Mesodermal cell (in vitro differentiated cells): Measurements from ENCODE around the gene UGT1A9.
"Not testable (repeated sequence)": the region's sequence is repeated elsewhere in the genome, so short reads cannot be mapped to it uniquely, and the experiment has no call there.

Experiments used
- H3K27ac ChIP-seq: 2 replicates; pipeline ENCODE4 v1.7.0; 2013; ENCODE audit warnings: mild to moderate bottlenecking, low read depth, low read length, moderate library complexity; ENCODE audit not compliant: severe bottlenecking
- H3K36me3 ChIP-seq: 2 replicates; pipeline ENCODE4 v1.7.1; 2013; ENCODE audit warnings: mild to moderate bottlenecking, low read length, moderate library complexity; ENCODE audit not compliant: control insufficient read depth, insufficient read depth
- H3K4me1 ChIP-seq: one replicate; pipeline ENCODE4 v1.7.1; 2013; ENCODE audit warnings: mild to moderate bottlenecking, low read length; ENCODE audit not compliant: insufficient read depth, control insufficient read depth, poor library complexity, severe bottlenecking
- H3K4me3 ChIP-seq: 2 replicates; pipeline ENCODE4 v1.7.0; 2013; ENCODE audit warnings: low read length, control low read depth, mild to moderate bottlenecking; ENCODE audit not compliant: insufficient read depth, poor library complexity, severe bottlenecking; ENCODE audit errors: extremely low read depth
- H3K9me3 ChIP-seq: 2 replicates; pipeline ENCODE4 v1.7.1; 2013; ENCODE audit warnings: mild to moderate bottlenecking, low read length, moderate library complexity; ENCODE audit not compliant: control insufficient read depth
- WGBS, 2 experiments: methylation state at CpG; one replicate each; pipeline ENCODE4 v1.1.5; 2013; ENCODE audit warnings: missing lambda C conversion rate in 2 of 2; ENCODE audit not compliant: insufficient coverage in 2 of 2; 5-methylcytosine and 5-hydroxymethylcytosine counted together

The UGT1A9 gene

GRCh38 chr2:233711312-233712008 is 39.8 kb downstream of the UGT1A9 start:
- no peak overlapping the region for H3K4me3 ChIP-seq
- H3K4me1 ChIP-seq = peaks cover 7% of the 10 kb centered on the region
- no peaks in the 10 kb centered on the region for H3K36me3 ChIP-seq
- H3K27ac ChIP-seq = no peak overlapping the region
- no peaks in the 10 kb centered on the region for H3K9me3 ChIP-seq
- 62 to 69% methylated on average over 6 to 8 of the region's 11 CpGs for WGBS, 2 experiments

GRCh38 chr2:233712611-233713261 is 41.0 kb downstream of the UGT1A9 start, which contains the start of gene UGT1A5:
TSS of gene UGT1A5 (plus strand) at chr2:233712907. CDS start at chr2:233712992, 85 bp downstream.
- H3K4me1 ChIP-seq = peaks cover 7% of the 10 kb centered on the region
- H3K36me3 ChIP-seq = no peaks in the 10 kb centered on the region
- H3K27ac ChIP-seq = no peak within 1 kb of the TSS
- 86 to 92% methylated on average over 10 to 13 of the region's 14 CpGs for WGBS, 2 experiments
- H3K4me3 ChIP-seq = no peak within 1 kb of the TSS
- H3K9me3 ChIP-seq = no peaks in the 10 kb centered on the region

- Histone ChIP-seq H3K4me1 (peaks cover 7% of the 10 kb centered on the region), H3K4me3 (no peak overlapping the region), H3K36me3 (no peaks in the 10 kb centered on the region), H3K9me3 (no peaks in the 10 kb centered on the region), H3K27ac (no peak overlapping the region)
- 90 to 100% methylated on average over 3 to 6 of the region's 7 CpGs for WGBS, 2 experiments
Measured at GRCh38 chr2:233713262-233713615, 41.5 kb downstream of the UGT1A9 start.

- H3K4me3 ChIP-seq = no peak overlapping the region
- H3K9me3 ChIP-seq = no peaks in the 10 kb centered on the region
- H3K27ac ChIP-seq = no peak overlapping the region
- H3K36me3 ChIP-seq = no peaks in the 10 kb centered on the region
- 82 to 100% methylated on average over 1 to 2 of the region's 2 CpGs for WGBS, 2 experiments
- peaks cover 7% of the 10 kb centered on the region for H3K4me1 ChIP-seq
Measured at GRCh38 chr2:233714121-233714520, 42.4 kb downstream of the UGT1A9 start.

GRCh38 chr2:233718552-233718951 is 46.9 kb downstream of the UGT1A9 start, which contains the start of gene UGT1A4:
TSS of gene UGT1A4 (plus strand) at chr2:233718736. CDS start at chr2:233718821, 85 bp downstream.
- 92 to 95% methylated on average over 7 of the region's 7 CpGs for WGBS, 2 experiments
- Histone ChIP-seq H3K36me3 (no peaks in the 10 kb centered on the region), H3K27ac (no peak within 1 kb of the TSS), H3K4me3 (no peak within 1 kb of the TSS), H3K4me1 (no peaks in the 10 kb centered on the region), H3K9me3 (no peaks in the 10 kb centered on the region)

- H3K9me3 ChIP-seq = no peaks in the 10 kb centered on the region
Measured at GRCh38 chr2:233728723-233729301, 57.1 kb downstream of the UGT1A9 start, which contains the start of gene UGT1A3. TSS of gene UGT1A3 (plus strand) at chr2:233729042. CDS start at chr2:233729127, 85 bp downstream.

GRCh38 chr2:233736868-233737653 is 65.4 kb downstream of the UGT1A9 start:
- H3K36me3 ChIP-seq, H3K27ac ChIP-seq, H3K9me3 ChIP-seq, H3K4me3 ChIP-seq, H3K4me1 ChIP-seq: not testable (repeated sequence)
- 83 to 91% methylated on average over 10 to 12 of the region's 14 CpGs for WGBS, 2 experiments

More at GRCh38 chr2:233728723-233729301, 57.1 kb downstream of the UGT1A9 start, which contains the start of gene UGT1A3:
- H3K36me3 ChIP-seq = no peaks in the 10 kb centered on the region
- no peak within 1 kb of the TSS for H3K27ac ChIP-seq
- H3K4me3 ChIP-seq = no peak within 1 kb of the TSS
- 91 to 95% methylated on average over 8 of the region's 8 CpGs for WGBS, 2 experiments
- no peaks in the 10 kb centered on the region for H3K4me1 ChIP-seq

- 86 to 89% methylated on average over 2 of the region's 2 CpGs for WGBS, 2 experiments
- no peak overlapping the region for H3K27ac ChIP-seq
- no peak overlapping the region for H3K4me3 ChIP-seq
Measured at GRCh38 chr2:233740870-233741269, 69.2 kb downstream of the UGT1A9 start.

GRCh38 chr2:233743464-233744259 is 72.0 kb downstream of the UGT1A9 start:
- no peaks in the 10 kb centered on the region for H3K36me3 ChIP-seq
- WGBS, 2 experiments = 95 to 96% methylated on average over 39 to 43 of the region's 46 CpGs
- no peak overlapping the region for H3K4me3 ChIP-seq
- H3K9me3 ChIP-seq = no peaks in the 10 kb centered on the region
- no peak overlapping the region for H3K27ac ChIP-seq
- H3K4me1 ChIP-seq = no peaks in the 10 kb centered on the region

More at GRCh38 chr2:233740870-233741269, 69.2 kb downstream of the UGT1A9 start:
- Histone ChIP-seq H3K9me3 (no peaks in the 10 kb centered on the region), H3K36me3 (no peaks in the 10 kb centered on the region), H3K4me1 (no peaks in the 10 kb centered on the region)
